HS-27A (cell line): Measurements from ENCODE around the gene VEGFC.

ENCODE experiments used
- DNase-seq: peaks from one replicate; pipeline ENCODE4 v3.0.0-alpha.2; 2012; ENCODE audit warnings: low read depth, missing footprints

Gene VEGFC

DNA sequence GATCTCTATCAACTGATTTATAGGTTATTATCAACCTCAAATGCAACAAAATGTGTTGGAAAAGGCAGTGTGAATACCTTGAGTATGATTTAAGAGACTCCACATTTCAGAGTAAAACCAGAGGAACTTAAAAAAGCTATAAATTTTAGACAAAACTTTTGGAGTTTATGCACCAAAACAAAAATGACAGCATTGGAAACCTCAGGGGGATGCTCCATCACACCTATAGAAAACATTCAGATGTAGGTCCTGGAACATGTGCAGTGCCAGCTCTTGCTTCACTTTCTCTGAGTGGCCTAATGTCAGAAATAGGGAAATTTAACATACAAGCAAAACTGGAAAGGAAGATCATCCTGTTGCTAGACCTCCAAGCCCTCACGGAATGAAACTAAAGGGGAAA is 5.8 kb upstream of the VEGFC start:
- no peak for DNase-seq

- no peak for DNase-seq
Observed at GRCh38 chr4:176795441-176795840, 2.7 kb upstream of the VEGFC start.

- DNase-seq, result no peak
Observed at GRCh38 chr4:176794651-176795050, 1.9 kb upstream of the VEGFC start.

DNA sequence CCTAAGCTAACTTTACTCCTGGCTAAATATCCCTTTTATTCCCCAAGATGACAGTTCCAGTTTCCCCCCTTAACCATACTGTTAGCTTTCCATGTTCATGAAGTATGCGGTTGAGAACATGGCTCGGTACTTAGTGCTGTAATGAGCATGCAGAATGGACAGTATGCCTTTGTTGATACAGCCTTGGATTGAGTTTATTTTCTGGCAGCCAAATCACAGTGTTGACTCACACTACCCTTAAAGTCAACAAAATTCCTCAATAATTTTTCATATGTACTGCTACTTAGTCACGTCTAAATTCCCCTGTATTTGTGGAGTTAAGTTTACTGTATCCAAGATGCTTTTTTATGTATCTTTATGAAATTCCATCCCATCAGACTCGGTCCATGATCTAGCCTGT is 1.4 kb upstream of the VEGFC start:
- DNase-seq, result no peak

GRCh38 chr4:176793060-176793605 is 411 bp upstream of the VEGFC start:
- no peak for DNase-seq

DNA sequence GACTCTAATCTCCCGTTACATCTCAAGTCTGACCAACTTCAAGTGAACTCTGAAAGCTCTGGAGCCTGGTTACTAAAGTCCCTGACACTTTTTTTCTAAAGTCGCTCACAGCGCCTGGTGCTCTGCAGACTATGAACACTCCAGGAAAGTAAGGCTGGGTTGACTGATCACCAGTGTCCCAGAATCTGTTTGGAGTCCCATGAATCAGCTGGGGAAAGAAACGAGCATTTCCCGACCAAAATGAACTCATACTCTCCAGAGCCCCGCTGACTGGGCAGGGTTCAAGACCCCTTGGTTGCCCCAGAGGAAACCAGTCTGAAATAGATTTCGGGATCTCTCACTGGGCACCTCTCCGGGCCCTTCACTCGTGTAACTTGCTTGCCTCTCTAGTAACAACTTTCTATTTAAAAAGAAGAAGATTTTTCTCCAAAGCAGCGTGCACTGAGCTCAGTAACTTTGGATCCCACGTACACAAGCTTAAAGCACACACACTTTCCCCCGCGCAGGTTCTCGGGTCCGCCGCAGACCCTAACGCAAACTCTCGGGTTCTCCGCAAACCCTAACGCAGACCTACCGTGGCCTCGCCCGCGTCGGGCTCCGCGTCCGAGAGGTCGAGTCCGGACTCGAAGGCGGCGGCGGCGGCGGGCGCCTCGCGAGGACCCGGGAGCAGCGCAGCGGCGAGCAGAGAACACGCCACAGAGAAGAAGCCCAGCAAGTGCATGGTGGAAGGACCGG is 964 bp downstream of the VEGFC start:
- no peak for DNase-seq

- DNase-seq, result no peak
Observed at GRCh38 chr4:176790398-176790797, 2.3 kb downstream of the VEGFC start.

DNA sequence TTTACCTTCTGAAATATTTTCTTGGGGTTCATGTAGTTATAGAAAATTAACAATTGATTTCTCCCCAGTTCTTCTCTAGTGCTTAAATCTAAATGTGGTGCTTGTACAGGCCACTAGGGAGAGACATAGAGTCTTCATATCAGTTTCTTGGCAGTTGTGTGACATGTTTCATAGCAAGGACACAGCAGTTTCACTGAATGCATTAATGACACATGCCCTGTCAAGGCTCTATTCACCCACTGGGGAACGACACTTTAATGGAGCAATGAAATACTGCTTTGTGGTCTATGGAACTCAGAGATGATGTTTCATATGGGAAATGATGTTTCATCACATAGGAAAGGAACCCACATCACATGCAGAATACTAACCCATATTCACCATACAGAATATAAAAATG is 2.8 kb downstream of the VEGFC start:
- no peak for DNase-seq

- DNase-seq, result no peak
Observed at GRCh38 chr4:176788971-176789370, 3.8 kb downstream of the VEGFC start.

- no peak for DNase-seq
Observed at GRCh38 chr4:176788248-176788647, 4.5 kb downstream of the VEGFC start.

DNA sequence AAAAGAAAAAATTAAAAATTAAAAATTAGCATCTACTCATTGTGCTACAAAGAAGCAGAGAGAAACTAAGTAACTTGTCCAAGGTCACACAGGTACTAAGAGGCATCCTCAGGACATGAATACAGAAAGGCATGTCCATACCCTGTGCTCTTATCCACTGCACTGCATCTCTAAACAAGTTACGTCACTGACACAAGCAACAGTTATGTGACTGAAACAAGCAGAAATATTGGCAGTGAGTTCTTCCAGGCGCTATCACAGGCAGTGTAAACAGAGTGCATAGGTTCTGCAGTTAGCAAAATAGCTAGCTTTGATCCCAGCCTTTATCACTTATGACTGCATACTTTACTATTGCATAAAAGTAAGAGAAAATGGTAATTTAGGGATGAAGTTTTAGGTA is 7.9 kb downstream of the VEGFC start:
- no peak for DNase-seq

- DNase-seq, result no peak
Observed at GRCh38 chr4:176782794-176783193, 9.9 kb downstream of the VEGFC start.

GRCh38 chr4:176782191-176782590 is 10.5 kb downstream of the VEGFC start:
- DNase-seq, result no peak

DNA sequence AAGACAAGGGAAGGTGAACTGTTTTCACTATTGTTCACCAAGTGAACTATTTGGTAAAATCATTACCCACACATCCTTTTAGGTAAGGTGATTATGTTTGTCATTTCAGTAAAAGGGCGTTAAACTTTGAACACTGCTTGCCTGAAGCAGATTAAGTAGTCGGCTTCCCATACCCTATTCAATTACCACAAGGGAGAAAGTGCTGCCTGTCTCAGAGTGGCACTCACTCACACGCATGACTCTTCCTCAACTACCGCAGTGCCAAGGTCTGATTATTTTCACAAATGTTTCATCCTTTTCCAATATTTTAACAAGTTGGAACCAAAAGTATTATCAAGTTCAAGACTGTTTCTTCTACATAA is 11.0 kb downstream of the VEGFC start:
- no peak for DNase-seq

- DNase-seq, result no peak
Observed at GRCh38 chr4:176780995-176781738, 11.6 kb downstream of the VEGFC start.

DNA sequence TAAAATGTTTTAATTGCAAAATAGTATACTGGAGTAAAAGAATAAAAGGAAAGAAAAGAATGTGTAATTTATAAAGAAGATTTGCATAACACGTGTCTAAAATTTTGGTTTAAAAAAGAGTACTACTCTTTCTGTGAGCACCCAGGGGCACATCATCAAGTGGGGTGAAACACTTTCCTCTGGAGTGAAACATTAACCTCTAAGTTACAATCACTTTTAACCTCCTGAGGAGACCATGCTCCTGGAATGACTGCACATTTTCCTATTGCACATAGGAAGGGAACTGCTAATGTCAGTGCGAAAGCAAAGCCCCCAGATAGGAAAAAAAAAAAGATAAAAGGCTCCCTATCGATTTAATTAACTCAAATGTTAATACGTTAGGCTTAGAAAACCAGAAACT is 13.3 kb downstream of the VEGFC start:
- DNase-seq, result no peak

DNA sequence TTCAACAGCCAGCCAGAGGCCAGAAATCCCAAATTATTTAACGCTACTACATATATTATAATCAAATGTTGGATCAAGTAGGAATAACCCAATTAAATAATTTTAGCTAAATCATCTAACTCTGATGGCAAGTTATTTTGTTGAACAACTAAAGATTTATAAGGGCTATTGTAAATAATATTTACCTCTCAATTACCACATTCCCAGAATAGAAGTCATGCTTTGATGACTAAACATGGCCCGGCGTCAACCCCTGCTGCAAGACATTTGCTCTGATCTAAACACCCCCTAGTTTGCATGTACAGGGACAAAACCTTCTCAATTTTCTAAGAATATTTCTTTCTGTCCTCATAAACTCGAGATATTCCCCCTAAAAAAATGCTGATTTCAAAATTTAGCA is 14.2 kb downstream of the VEGFC start:
- DNase-seq, result no peak

- DNase-seq, result no peak
Observed at GRCh38 chr4:176778063-176778462, 14.7 kb downstream of the VEGFC start.

DNA sequence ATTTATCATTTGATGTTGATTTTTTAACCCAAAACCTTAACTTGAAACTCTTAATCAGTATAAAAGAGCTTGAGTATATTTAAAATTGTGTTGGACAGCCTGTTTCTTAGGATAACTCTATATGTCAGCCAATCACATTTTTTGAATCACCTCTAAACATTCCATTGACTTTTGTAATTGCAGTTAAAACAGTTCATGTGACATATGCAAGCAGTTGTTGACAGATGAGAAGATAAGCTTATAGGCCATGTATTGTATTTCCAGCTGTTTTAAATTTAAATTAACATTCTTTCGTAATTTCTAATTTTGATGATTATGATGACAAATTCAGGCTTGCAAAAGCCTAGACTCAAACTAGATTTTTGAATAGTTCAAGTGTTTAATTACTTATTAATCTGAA is 17.4 kb downstream of the VEGFC start:
- no peak for DNase-seq

DNA sequence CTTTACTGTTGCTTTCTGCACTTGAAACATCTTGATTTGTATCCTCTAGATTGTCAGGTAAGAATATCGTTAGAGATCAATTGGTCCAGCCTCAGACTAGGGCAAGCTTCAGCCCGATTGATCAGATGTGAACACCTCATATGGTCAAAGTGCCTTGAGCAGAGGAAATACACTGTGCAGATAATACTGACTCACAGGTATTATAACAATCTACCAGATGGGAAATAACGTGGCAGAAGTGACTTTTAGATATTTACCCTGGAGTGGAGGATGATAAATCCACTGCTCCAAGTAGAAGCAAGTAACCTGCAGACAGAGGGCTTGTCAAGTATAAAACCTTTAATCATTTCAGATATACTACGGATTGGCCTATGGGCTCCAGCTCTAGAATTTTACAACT is 17.9 kb downstream of the VEGFC start:
- DNase-seq, result no peak

DNA sequence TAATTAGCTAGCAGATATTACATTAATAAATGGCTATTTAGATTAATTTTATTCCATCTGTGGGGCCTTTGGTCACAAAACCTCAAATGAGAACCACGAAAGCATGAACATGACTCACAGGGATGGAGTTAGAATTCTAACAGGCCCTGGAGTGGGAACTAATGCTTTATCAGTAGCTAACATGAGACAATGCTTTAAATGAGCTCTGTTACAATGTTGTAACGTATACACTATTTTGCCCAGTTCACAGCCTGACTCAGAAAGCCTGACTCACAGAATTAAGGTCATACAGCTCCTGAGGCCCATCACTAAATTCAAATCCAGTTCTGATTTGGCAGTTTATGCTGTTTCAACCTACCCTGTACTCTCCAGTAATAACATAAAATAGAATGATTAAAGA is 23.2 kb downstream of the VEGFC start:
- DNase-seq, result no peak

- DNase-seq, result no peak
Observed at GRCh38 chr4:176767183-176767582, 25.5 kb downstream of the VEGFC start.

DNA sequence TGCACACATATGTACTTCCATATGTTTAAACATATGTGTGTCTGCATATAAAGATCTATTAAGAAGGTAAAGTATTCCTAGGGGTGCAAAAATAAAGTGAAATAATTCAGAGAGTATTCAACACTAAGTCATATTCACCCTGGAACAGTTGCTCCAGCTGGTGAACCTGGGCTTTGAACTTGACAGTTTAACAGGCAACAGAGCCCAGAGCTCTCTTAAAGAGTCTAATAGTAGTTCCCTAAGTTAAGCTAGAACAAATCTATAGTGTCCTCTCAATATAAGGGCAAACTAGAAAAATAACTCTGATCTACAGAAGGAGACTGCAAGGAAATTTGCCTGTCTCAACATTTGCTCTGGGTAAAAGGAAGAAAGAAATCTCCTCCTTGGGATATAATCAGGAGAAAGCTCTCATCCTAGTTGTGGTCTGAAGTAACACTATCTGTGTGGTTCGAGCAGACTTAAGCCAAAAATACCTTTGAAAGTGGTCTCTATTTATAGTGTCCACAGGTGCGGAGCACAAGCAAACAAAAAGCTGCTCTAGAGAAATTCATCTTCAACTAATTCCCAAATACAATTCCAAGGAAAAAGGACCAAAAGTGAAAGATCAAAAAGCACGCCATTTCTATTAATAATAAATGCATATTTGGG is 29.9 kb downstream of the VEGFC start:
- DNase-seq, result no peak
